ENCODE data around the gene GAS6.

The GAS6 gene

DNA sequence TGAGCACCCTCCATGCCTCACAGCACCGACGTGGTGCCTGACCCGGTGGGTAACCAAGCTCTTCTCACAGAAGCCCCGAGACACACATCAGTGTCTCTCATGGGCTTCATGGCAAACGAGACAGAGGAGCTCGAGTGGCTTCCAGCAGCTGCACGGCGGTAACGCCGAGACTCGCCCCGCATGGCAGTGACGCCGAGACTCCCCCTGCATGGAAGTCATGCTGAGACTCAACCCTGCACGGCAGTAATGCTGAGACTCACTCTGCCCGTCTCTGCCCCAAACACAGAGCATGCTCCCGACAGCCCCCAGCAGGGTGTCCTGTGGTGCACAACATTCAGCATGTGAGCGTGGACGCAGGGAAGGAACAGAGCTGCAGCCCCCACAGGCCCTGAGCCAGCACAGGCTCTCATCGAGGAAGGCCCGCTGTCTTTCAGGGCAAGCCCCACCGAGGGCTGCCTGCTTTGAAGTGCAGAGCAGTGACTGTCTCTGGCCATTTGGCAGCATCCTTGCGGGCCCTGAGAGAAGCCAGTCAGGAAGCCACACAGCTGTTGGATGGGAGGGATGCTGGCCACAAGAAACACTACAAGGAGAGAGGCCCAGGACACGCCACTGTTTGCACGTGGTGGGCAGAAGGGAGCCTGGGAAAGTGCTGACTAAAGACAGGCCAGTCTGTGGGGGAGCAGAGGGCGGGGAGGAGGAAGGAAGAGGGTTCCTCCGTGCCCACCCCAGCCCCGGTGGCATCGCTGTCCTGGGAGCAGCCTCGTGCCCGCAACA is 9.5 kb downstream of the GAS6 start:
- in situ Hi-C loops (cut with MboI; ENCODE audit: low sequenced_read_pairs) = no loop called here

DNA sequence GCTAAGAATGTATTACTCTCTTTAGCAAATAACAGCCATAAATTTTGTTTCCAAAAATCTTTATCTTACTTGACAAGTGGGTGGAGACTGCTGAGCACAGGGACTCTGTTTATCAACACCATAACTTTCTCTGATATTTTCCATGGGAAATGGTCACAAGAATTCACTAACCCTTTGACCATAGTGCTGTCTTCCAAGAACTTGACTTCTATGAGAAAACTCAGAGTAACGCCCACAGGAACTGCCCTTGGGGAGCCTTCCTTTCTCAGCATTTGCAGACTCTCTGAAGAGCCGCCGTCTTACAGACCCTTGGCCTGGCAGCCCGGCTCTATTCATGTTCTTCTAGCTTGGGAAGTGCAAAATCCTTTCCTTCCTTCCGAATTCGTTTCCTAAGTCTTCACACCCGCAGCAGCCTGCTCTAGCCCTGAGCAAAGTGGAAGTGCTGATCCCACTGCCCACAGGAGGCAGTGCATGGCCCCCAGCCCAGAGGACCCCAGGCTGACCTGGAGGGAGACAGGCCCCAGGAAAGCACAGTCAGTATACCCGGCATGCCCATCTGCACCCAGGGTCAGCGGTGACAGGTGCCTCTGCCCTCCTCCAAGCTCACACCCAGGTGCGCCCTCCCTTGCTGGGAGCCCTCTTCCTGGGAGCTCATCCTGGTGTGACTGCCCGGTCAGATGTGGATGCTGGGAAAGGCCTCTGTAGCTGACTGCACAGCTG is 10.2 kb downstream of the GAS6 start:
- in situ Hi-C loops (cut with MboI; ENCODE audit: low sequenced_read_pairs) = no loop called here

DNA sequence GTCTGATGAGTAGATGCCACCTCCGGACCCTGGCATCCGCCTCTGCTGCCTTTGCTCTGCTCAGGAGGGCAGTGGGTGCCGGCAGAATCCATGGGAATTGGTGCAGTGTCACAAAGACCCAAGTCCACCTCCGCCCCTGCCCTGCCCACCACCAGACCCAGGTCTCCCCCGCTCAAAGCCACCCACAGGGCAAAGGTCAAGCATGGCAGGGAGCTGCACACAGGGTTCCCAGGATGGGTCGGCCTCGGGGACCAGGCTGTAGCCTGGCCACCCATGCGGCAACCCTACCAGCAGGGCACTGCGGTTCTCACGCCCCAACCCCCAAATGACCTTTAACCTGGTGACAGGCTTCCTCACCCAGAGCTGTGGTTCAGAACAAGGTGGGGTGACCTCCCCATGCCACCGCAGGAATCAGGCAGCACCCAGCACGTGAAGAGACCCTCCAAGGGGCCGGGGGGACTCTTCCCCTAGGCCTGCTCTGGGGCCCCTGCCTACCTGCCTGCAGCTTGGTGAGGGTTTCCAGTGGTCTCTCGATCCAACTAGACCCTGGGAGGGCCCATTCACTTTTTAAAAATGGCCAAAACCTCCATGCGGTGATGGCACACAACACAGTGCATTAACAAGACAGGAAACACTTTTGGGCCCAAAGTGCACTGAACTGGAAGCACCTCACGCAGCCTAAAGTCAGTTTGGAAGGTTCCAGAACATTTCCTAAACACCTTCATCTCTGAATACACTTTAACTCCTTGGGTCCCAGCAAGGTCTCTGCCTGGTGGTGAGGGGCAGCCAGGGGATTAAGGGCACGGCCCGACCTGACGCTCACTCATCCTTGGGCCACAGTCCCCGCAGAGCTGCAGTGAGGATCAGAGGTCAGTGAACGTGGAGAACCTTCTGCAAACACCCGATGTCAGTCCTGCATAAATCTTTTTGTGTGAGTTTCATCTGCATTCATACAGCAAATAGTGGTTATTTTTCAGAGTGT is 11.0 kb downstream of the GAS6 start:
- in situ Hi-C loops (cut with MboI; ENCODE audit: low sequenced_read_pairs) = no loop called here

DNA sequence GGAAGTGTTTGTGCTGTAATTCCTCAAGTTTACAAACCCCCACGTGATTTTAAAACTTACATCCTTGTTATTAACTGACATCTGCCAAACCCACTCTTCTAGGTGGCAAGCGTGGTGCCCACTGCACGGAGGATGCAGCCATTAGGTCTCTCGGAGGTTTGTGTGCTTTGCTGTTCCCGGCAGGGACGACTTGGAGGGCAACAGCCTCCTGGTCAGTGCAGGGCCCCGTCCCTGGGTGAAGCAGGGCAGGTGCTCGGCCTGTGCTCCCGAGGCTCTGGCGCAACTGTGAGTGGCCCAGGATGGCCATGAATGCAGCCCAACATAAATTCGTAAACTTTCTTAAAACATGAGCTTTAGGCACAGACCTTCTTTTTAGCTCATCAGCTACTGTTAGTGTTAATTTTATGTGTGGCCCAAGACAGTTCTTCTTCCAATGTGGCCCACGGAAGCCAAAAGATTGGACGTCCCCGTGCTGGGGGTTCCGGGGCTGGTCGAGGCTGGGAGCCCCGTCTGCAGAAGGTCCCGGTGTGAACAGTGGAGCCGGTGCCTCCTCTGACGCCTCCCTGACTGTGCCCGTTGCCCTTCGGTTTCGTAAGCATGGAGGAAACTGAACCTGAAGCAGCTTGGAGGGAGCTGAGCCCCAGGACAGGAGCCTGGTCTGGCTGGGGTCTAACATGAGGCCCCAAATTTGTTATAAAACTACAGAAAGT is 11.9 kb downstream of the GAS6 start:
- in situ Hi-C loops (cut with MboI; ENCODE audit: low sequenced_read_pairs) = no loop called here

DNA sequence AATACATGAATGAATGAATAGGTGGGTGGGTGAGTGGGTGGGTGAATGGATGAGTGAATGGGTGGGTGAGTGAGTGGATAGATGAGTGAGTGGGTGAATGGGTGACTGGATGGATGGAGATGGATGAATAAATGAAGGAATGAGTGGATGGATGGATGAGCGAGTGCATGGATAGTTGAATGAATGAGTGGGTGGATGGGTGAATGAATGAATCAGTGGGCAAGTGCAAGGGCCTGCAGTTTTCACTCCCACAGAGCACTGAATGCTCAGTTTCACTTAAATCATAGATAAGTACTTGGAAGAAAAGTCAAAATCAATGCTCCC is 12.4 kb downstream of the GAS6 start:
- in situ Hi-C loops (cut with MboI; ENCODE audit: low sequenced_read_pairs) = no loop called here

DNA sequence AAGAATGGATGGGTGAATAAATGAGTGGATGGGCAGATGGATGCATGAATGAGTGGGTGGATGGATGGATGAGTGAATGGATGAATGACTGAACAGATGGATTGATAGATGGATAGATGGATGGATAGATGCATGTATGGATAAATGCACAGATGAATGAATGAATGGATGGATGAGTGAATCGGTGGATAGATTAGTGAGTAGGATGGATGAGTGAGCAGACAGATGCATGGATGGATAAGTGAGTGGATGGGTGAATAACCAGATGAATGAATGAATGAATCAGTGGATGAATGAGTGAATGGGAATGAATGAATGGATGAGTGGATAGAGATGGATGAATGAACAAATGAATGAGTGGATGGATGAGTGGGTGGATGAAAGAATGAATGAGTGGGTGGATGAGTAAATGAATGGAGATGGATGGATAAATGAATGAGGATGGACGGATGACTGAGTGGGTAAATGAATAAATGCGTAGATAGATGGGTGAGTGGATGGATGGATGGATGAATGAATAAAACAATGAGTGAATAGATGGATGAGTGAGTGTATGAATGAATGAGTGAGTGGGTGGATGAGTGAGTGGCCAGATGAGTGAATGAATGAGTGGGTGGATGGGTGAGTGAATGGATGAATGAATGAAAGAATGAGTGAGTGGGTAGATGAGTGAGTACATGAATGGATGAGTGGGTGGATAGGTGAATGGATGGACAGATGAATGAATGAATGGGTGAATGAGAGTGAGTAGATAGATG is 13.0 kb downstream of the GAS6 start:
- in situ Hi-C loops (cut with MboI; ENCODE audit: low sequenced_read_pairs) = no loop called here

DNA sequence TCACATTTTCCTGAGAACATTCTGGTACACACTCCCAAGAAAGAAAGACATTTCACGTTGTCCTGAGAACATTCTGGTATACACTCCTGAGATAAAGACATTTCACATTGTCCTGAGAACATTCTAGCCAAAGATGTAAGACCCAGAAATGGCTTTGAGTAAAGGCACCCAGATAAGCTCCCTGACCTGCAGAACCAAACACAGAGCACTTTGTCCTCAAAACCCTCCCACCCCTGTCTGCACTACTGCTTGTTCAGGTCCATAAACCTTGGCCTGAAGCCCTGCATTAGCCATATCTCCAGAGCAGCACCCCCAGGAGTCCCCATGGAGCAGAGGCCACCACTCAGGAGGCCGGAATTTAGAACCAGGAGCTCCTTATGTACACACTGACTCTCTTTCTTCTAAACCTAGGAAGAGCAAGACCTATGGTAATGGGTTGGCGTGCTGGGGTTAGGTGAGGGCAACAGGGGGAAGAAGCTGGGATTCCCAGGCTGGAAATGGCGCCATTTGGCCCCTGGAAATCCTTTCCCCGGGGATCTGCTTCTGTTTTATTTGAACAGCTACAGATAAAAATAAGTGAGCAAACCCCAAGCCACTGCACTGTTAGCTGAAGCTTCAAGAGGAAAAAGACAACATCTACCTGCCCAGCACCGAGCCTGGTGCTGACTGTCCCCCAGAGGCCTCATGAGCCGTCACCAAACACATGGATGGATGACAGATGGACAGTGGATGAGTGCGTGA is 13.7 kb downstream of the GAS6 start:
- in situ Hi-C loops (cut with MboI; ENCODE audit: low sequenced_read_pairs) = no loop called here

DNA sequence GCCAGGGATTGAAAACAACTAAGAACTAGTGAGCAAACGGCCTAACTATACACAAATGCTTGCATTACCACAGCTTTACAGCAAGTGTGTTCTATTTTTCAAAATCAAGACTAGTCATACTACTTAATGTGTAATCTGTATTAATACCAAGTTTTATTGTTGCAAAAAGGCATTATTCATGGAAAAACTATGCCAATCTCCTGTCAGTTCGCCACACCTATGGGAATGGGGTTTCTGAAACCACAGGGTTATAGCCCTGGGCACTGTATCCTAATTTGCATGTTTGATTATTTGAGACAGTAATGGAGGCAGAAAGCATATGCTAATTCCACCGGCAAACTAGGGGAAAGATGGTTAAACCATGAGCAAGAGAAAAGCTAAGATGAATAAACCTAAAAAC is 14.3 kb downstream of the GAS6 start:
- in situ Hi-C loops (cut with MboI; ENCODE audit: low sequenced_read_pairs) = no loop called here

DNA sequence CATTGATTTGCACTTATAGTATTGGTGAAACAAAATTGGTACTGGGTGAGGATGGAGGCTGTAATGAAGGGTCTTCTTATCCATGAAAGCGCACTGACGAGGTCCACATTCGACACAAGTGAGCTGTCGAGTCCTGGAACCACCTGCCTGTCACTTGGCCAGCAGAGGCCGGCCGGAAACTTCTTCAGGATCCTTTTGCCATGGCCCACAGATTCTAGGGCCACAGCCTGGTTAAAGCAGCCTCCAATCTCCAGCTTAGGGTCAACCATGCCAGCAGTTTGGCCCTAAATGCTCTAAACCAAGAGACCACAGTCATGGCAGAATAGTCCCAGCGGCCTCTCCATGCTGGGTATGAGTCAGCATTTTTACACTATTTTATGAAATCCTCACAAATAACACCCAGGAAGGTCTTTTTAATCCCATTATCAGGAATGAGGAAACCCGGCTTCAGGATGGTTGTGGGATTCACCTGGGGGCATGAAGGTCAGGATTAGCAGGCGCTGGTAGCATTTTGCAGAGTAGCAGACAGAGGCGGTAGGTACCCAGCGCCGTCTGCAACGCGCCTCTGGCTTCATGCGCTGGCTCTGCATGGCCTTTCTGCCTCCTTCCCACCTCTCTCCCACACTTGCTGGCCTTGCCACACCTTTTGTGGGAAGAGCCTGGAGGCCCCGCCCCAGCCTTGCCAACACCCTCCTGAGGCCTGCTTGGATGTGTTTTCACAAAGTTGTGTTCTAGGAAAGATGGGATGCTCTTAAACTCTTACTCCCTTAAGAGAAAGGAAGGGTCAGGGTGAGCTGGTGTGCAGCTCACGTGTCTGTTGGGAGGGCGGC is 15.2 kb downstream of the GAS6 start:
- in situ Hi-C loops (cut with MboI; ENCODE audit: low sequenced_read_pairs) = no loop called here

DNA sequence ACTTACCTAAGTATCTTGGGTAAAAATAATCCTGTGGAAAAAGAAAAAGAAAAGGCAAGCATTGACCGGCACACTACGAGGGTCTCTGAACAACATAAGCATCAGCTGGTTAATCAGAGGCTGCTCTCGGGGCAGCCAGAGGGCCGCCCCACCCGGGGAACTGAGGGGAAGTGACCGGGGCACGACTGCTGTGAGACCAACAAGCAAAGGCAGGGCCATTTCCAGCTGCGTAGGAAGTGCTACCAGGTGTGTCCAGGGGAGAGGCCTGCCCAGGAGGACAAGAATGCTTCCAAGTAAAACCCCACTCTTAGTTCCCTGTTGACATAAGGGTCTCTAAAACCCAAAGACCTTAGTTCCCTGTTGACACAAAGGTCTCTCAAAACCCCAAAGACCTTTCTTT is 15.9 kb downstream of the GAS6 start:
- in situ Hi-C loops (cut with MboI; ENCODE audit: low sequenced_read_pairs) = no loop called here

DNA sequence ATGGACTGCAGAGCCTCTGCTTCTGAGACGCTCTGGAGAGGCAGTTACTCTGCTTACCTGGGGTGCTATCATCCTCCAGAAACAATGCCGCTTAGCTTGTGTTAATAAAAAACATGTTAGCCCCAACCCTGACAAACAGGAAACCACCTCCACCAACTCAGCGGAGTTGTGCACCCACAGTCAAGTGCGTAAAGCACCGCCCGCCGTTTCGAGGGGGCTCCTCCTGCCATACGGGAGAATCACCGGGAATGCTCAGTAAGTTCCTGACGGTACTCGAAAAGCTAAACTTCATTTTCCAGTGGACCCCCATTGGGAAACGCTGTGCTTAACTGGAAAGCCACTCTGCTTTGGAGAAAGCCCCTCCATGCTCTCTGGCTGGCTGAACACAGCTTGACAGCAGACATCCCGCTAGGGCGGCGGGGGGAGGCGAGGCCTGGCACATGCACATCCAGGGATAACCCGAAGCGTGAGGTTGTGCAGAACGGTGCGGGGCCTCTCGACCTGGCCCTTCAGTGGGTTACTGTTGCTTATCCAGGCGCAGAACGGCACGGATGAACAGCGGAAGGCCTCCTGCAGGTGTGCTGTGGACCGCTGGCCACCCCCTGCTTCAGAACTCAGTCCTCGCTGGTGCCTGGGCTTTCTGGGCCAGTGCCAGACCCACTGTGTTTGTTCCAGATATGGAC is 17.1 kb downstream of the GAS6 start:
- in situ Hi-C loops (cut with MboI; ENCODE audit: low sequenced_read_pairs) = no loop called here

DNA sequence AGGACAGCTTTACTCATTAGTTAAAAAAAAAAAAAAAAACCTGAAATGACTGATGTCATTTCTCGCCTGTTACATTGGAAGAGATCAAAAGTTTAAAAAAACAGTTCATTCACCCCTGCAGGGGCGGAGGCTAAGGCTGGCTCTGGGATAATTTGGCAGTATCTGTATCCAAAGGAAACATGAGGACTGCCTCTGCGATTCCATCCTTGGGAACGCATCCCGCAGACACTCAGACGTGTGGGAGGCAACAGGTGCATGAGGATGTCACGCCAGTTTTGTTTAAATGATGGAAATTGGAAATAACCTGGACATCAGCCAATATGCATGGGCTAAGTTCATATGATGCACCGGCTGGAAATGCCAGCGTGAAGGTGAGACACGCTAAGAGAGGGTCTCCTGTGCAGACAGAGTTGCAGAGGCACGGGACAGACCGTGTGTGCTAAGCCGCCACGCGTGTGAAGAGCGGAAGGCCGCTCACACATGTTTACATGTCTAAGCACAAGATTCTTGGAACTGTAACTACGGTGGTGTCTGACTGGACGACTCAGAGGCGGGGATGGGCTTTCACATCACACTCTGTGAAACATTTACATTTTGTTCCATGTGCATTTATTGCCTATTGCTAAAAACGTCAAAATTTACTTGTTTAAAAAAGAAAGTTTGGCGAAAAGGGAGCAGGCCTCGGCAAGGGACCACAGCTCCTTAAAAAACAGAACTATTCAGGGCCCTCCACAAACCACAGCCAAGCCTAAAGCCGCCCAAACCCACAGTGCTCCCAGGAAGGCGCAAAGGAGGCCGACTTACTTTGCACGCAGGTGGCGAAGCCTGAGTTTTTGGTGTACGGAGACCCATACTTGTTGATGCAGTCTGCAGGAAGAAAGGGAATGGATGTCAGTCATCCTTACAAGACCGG is 17.9 kb downstream of the GAS6 start:
- in situ Hi-C loops (cut with MboI; ENCODE audit: low sequenced_read_pairs) = no loop called here

DNA sequence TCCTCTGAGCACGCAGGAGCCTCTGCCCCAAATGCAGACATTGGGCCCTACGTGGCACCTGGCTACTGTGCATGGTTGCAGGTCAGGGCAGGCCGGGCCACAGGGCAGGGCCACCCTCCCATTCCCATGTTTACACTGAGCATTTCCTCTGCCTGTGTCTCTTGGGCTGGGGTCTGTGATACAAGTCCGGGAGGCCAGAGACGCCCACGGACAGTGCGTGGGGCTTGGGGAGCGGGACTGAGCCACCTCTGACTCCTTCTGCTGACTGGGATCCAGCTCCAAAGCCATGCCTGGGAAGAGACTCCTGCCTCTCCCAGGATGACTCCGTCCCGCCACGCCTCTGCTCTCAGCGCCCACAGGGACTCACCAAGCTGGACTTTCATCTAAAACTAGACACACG is 18.8 kb downstream of the GAS6 start:
- in situ Hi-C loops (cut with MboI; ENCODE audit: low sequenced_read_pairs) = no loop called here

DNA sequence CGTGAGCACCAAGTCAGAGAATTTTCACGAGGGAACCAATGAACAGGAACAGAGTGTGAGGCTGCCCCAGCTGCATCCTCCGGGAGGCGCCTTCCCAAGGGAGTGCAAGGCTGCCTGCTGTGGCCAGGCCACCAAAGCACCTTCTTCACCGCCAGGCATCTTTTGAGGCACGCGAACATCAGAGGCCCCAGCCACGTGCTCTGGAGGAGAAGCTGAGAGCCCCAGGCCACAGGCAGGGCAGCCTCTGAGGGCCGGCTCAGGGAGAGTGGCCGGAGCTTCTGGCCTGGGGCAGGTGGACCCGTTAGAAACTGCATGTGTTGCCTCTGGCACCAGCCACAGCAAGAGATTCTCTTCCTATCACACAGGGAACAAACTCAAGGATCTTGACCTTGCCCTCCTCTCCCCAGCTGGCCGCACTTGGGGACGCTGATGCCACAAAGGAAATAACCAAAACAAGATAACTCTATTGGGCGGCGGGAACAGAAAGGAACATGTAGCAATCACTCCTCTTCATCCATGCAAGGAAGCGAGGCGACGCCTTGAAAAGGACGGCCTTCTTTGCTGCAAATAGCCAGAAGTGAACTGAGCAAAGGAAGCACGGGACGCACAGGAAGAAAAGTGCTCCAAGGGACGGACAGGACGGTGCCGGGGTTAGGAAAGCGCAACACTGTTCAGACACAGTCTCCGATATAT is 19.9 kb downstream of the GAS6 start:
- in situ Hi-C loops (cut with MboI; ENCODE audit: low sequenced_read_pairs) = no loop called here

DNA sequence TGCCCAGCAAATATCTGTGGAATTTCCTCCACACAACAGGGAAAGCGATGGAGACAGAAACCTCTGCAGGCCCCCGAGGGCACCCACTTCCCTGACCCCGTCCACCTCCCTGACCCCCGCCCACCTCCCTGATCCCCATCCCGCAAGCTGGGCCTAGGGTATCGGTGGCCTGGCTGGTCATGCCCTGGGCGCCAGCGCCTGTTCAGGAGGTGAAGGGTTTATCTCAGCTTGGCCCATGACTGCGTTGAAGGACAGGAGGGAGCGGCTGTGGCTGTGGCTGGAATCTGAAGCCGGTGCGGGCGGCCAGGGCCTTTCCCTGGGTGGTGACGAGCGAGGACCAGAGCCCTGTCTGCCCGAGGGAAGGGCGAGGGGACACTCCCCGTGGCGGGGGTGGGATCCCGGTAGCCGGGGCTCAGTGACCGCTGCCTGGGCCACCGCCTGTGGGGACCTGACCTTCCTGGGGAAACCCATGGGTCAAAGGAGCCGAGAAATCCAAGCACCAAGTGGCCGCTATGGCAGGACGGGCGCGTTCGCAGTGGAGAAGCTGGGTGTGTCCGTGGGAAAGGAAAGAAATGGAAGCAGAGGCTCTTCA is 20.7 kb downstream of the GAS6 start:
- in situ Hi-C loops (cut with MboI; ENCODE audit: low sequenced_read_pairs) = no loop called here
